GM12873 (cell line): ENCODE results near the gene INSR.

Experiments
- CTCF ChIP-seq: IDR thresholded peaks from 2 replicates; pipeline ENCODE4 v1.5.1; 2012; ENCODE audit warnings: low read depth, mild to moderate bottlenecking, moderate library complexity, low read length, control low read depth; ENCODE audit not compliant: insufficient read depth; ENCODE audit errors: missing control alignments

INSR gene

GRCh38 chr19:7088999-7089398 lies 205.2 kb downstream of the INSR start:
- TF ChIP-seq CTCF = no peak

DNA sequence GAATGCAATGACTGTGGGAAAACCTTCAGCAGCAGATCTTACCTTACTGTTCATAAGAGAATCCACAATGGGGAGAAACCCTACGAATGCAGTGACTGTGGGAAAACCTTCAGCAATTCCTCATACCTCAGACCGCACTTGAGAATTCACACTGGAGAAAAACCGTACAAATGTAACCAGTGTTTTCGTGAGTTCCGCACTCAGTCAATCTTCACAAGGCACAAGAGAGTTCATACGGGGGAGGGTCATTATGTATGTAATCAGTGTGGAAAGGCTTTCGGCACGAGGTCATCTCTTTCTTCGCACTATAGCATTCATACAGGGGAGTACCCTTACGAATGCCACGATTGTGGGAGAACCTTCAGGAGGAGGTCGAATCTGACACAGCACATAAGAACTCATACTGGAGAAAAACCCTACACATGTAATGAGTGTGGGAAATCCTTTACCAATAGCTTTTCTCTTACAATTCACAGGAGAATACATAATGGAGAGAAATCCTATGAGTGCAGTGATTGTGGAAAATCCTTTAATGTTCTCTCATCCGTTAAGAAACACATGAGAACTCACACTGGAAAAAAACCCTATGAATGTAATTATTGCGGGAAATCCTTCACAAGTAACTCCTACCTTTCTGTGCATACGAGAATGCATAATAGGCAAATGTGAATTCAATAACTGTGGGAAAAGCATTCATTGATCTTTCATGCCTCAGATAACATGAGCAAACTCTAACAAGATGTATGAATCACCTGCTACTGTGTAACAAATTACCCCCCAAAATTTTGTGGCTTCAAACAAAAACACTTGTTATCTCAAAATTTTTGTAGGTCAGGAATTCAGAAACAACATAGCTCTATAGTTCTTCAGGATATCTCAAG lies 210.9 kb downstream of the INSR start:
- no peak for TF ChIP-seq CTCF

GRCh38 chr19:7078008-7078407 lies 216.2 kb downstream of the INSR start:
- no peak for TF ChIP-seq CTCF

GRCh38 chr19:7076151-7076550 lies 218.1 kb downstream of the INSR start:
- no peak for TF ChIP-seq CTCF

GRCh38 chr19:7074705-7075282 lies 219.4 kb downstream of the INSR start:
- TF ChIP-seq CTCF = no peak

DNA sequence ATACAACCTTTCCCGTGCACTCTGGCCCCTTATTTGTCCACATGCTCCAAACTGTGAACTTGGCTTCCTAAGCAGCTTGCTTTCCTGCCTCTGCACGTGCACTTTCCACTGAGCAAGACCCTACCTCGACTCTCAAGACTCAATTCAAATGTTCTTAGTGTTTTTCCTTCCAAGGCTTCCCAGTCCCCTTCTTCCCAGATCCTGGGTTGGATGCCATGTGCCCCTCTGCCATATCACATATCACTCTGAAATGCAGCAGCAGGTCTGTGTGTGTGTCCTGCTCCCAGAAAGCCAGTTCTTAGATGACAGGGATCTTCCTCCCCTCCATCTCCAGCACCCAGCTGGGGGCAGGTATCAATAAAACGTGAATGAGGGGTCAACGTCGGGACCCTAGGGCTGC lies 221.7 kb downstream of the INSR start:
- TF ChIP-seq CTCF = no peak

GRCh38 chr19:7069904-7070226 lies 224.3 kb downstream of the INSR start:
- TF ChIP-seq CTCF = no peak
